ENCODE data around the gene CHRNE.

- TF ChIP-seq POLR2A (IDR thresholded peaks at IDR 0.05; ENCODE audit: low read depth, low read length) (no peak), POLR2AphosphoS5 (IDR thresholded peaks at IDR 0.05; ENCODE audit: low read depth, low read length) (no peak)
Observed at GRCh38 chr17:4870855-4871254, 32.0 kb downstream of the CHRNE start.
